Testis (tissue), 2 donors: ENCODE measurements around the gene GPX2.

Experiments
- POLR2A ChIP-seq: fragments of 450-650 bp; IDR thresholded peaks from one replicate; pipeline ENCODE4 v1.6.1; 2017; ENCODE audit warnings: antibody characterized with exemption, mild to moderate bottlenecking, moderate library complexity
- TF ChIP-seq, protein P1 (sequence below), 3 experiments: fragments of 450-650 bp in 2 of 3; fragments of 200-600 bp in 1 of 3; sonication (generic) in 1 of 3; IDR thresholded peaks; one replicate each; pipeline ENCODE4 v1.5.1; 2016 to 2019; ENCODE audit warnings: antibody characterized with exemption in 3 of 3, mild to moderate bottlenecking in 2 of 3, moderate library complexity in 1 of 3

DNA sequence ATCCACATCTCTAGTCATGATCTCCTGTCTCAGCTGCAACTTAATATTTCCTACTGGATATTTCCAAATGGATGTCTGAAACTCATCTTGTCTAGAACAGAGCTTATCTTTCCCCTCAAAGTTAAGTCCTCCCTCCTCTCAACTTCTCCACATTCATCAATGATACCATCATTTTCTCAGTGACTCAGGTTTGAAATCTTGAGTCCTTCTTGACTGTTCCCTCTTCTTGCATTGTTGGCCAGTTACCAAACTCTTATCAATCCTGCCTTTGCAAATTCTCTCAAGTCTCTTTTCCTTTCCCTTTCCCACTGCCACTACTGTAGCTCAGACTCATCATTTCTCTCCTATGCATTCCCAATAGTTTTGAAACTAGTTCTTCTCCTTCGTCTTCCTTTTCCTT lies 42.6 kb downstream of the GPX2 start:
- TF ChIP-seq, protein P1, sequence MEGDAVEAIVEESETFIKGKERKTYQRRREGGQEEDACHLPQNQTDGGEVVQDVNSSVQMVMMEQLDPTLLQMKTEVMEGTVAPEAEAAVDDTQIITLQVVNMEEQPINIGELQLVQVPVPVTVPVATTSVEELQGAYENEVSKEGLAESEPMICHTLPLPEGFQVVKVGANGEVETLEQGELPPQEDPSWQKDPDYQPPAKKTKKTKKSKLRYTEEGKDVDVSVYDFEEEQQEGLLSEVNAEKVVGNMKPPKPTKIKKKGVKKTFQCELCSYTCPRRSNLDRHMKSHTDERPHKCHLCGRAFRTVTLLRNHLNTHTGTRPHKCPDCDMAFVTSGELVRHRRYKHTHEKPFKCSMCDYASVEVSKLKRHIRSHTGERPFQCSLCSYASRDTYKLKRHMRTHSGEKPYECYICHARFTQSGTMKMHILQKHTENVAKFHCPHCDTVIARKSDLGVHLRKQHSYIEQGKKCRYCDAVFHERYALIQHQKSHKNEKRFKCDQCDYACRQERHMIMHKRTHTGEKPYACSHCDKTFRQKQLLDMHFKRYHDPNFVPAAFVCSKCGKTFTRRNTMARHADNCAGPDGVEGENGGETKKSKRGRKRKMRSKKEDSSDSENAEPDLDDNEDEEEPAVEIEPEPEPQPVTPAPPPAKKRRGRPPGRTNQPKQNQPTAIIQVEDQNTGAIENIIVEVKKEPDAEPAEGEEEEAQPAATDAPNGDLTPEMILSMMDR (IDR thresholded peaks at IDR 0.05): no peak
- TF ChIP-seq POLR2A: no peak
